HG02981 (cell line): ENCODE results near the gene BSCL2.
A peak's percentile ranks its signal among the peaks of the same experiment; 100 is the strongest.
"Not testable (repeated sequence)": the region's sequence is repeated elsewhere in the genome, so short reads cannot be mapped to it uniquely, and the experiment has no call there.

Experiments used
- ATAC-seq: cut with Tn5 transposase; IDR thresholded peaks from one replicate; pipeline ENCODE4 v1.9.1; 2021; ENCODE audit warnings: mild to moderate bottlenecking, moderate library complexity; ENCODE audit not compliant: unreplicated experiment

BSCL2 gene

GRCh38 chr11:62664405-62665074 is 42.7 kb downstream of the BSCL2 start:
- peak; percentile 15 for ATAC-seq

- ATAC-seq: no peak
Observed at GRCh38 chr11:62656796-62657429, 50.3 kb downstream of the BSCL2 start.

GRCh38 chr11:62654297-62654696 is 52.9 kb downstream of the BSCL2 start:
- no peak for ATAC-seq

GRCh38 chr11:62652161-62653006 is 54.8 kb downstream of the BSCL2 start:
- ATAC-seq: no peak

GRCh38 chr11:62650283-62650682 is 56.9 kb downstream of the BSCL2 start:
- ATAC-seq: not testable (repeated sequence)

GRCh38 chr11:62649486-62649885 is 57.7 kb downstream of the BSCL2 start:
- no peak for ATAC-seq

GRCh38 chr11:62648967-62649364 is 58.3 kb downstream of the BSCL2 start:
- no peak for ATAC-seq

GRCh38 chr11:62648185-62648966 is 58.8 kb downstream of the BSCL2 start:
- no peak for ATAC-seq

- ATAC-seq: no peak
Observed at GRCh38 chr11:62647609-62648005, 59.6 kb downstream of the BSCL2 start.

- ATAC-seq: no peak
Observed at GRCh38 chr11:62646825-62647608, 60.2 kb downstream of the BSCL2 start.

GRCh38 chr11:62645946-62646824 is 61.0 kb downstream of the BSCL2 start, which contains the start of gene GANAB:
TSS of gene GANAB (minus strand) at chr11:62646613. CDS start at chr11:62646599, 14 bp downstream.
- ATAC-seq: peak; percentile 95

- no peak for ATAC-seq
Observed at GRCh38 chr11:62645671-62645945, 61.6 kb downstream of the BSCL2 start.

- ATAC-seq: no peak
Observed at GRCh38 chr11:62644220-62644619, 63.0 kb downstream of the BSCL2 start.
